ENCODE data around the gene GRIN2D. TPM values are rescaled to one million over a fixed set of nuclear protein-coding genes. Genes with fewer than 3 reads are reported as not detected.

The GRIN2D gene
- total RNA-seq, 1 donor from 2014 or later, result 1.2 TPM

- no peak for TF ChIP-seq CTCF (IDR thresholded peaks at IDR 0.05)
- H3K27me3 Mint-ChIP-seq, result peaks cover 20% of the 10 kb centered on the region
- no peak overlapping the region for H3K4me3 Mint-ChIP-seq
- intact Hi-C loops (cut with micrococcal nuclease), result no loop called here
- ChIA-PET CTCF (no interaction called here), POLR2A (no interaction called here)
- no peak overlapping the region for H3K27ac Mint-ChIP-seq
- peaks cover 4% of the 10 kb centered on the region for H3K9me3 Mint-ChIP-seq
- no peak for ATAC-seq (ENCODE audit: low read depth)
- H3K36me3 Mint-ChIP-seq (ENCODE audit: low read depth), result no peaks in the 10 kb centered on the region
- no peak for DNase-seq
- H3K4me1 Mint-ChIP-seq, result peaks cover 9% of the 10 kb centered on the region
These were observed 11.7 kb downstream of the GRIN2D start for GRCh38 chr19:48405010-48405659.

GRCh38 chr19:48405850-48406249 is 12.4 kb downstream of the GRIN2D start:
- H3K27me3 Mint-ChIP-seq, result peaks cover 25% of the 10 kb centered on the region
- H3K4me1 Mint-ChIP-seq, result peaks cover 6% of the 10 kb centered on the region
- no peak overlapping the region for H3K4me3 Mint-ChIP-seq
- H3K27ac Mint-ChIP-seq, result no peak overlapping the region
- intact Hi-C loops (cut with micrococcal nuclease), result no loop called here
- TF ChIP-seq CTCF (IDR thresholded peaks at IDR 0.05), result no peak
- H3K9me3 Mint-ChIP-seq, result peaks cover 4% of the 10 kb centered on the region
- no peaks in the 10 kb centered on the region for H3K36me3 Mint-ChIP-seq (ENCODE audit: low read depth)
- no peak for DNase-seq
- no peak for ATAC-seq (ENCODE audit: low read depth)
- ChIA-PET POLR2A (no interaction called here), CTCF (no interaction called here)

GRCh38 chr19:48413879-48414587 is 20.6 kb downstream of the GRIN2D start:
- ChIA-PET POLR2A (interaction anchor here (0.8 to 1.4 kb wide), 2 partner anchors 10 to 22 kb away, joined by 3 read pairs; partner anchors contain the start of gene KDELR1), CTCF (no interaction called here)
- Mint-ChIP-seq H3K4me1 (peaks cover 15% of the 10 kb centered on the region), H3K27ac (no peak overlapping the region), H3K27me3 (peaks cover 34% of the 10 kb centered on the region), H3K4me3 (no peak overlapping the region), H3K36me3 (ENCODE audit: low read depth) (no peaks in the 10 kb centered on the region), H3K9me3 (no peaks in the 10 kb centered on the region)
- no peak for ATAC-seq (ENCODE audit: low read depth)
- no peak for DNase-seq
- intact Hi-C loops (cut with micrococcal nuclease), result loop anchor here (2.0 kb wide), 1 partner anchor 15 kb away; no protein-coding TSS in a partner anchor
- TF ChIP-seq CTCF (IDR thresholded peaks at IDR 0.05), result no peak

- H3K9me3 Mint-ChIP-seq, result no peaks in the 10 kb centered on the region
- H3K4me1 Mint-ChIP-seq, result peaks cover 18% of the 10 kb centered on the region
- ChIA-PET POLR2A (interaction anchor here (1.4 kb wide), 1 partner anchor 24 kb away, joined by 3 read pairs; the partner anchor contains the start of gene KDELR1), CTCF (interaction anchor here (1.0 kb wide), 1 partner anchor 24 kb away, joined by 3 read pairs; the partner anchor contains the start of gene KDELR1)
- intact Hi-C loops (cut with micrococcal nuclease), result loop anchor here (2.0 kb wide), 1 partner anchor 17 kb away; no protein-coding TSS in a partner anchor
- peaks cover 1% of the 10 kb centered on the region for H3K36me3 Mint-ChIP-seq (ENCODE audit: low read depth)
- H3K4me3 Mint-ChIP-seq, result no peak overlapping the region
- DNase-seq (no peak), ATAC-seq (ENCODE audit: low read depth) (peak; percentile 68)
- TF ChIP-seq CTCF (IDR thresholded peaks at IDR 0.05), result no peak
- no peak overlapping the region for H3K27ac Mint-ChIP-seq
- peaks cover 34% of the 10 kb centered on the region for H3K27me3 Mint-ChIP-seq
These were observed 21.9 kb downstream of the GRIN2D start for GRCh38 chr19:48415395-48415794.

GRCh38 chr19:48415806-48416221 is 22.3 kb downstream of the GRIN2D start:
- DNase-seq, result no peak
- peaks cover 1% of the 10 kb centered on the region for H3K36me3 Mint-ChIP-seq (ENCODE audit: low read depth)
- intact Hi-C loops (cut with micrococcal nuclease), result loop anchor here (2.0 kb wide), 1 partner anchor 17 kb away; no protein-coding TSS in a partner anchor
- H3K4me1 Mint-ChIP-seq, result peaks cover 18% of the 10 kb centered on the region
- ChIA-PET POLR2A (no interaction called here), CTCF (no interaction called here)
- H3K27ac Mint-ChIP-seq, result no peak overlapping the region
- ATAC-seq (ENCODE audit: low read depth), result no peak
- H3K27me3 Mint-ChIP-seq, result peaks cover 30% of the 10 kb centered on the region
- no peak overlapping the region for H3K4me3 Mint-ChIP-seq
- no peaks in the 10 kb centered on the region for H3K9me3 Mint-ChIP-seq
- TF ChIP-seq CTCF (IDR thresholded peaks at IDR 0.05), result no peak

Data from activated B cell treated with CpG ODN at 0.5 μM for 24 hours (primary cell).